T1000 (cell line): ENCODE results near the gene NDUFAF8.

Source experiments
- DNase-seq: peaks from one replicate; lab custom pipeline; 2025; ENCODE audit warnings: mixed read lengths; lab: John Stamatoyannopoulos, UW

The NDUFAF8 gene

DNA sequence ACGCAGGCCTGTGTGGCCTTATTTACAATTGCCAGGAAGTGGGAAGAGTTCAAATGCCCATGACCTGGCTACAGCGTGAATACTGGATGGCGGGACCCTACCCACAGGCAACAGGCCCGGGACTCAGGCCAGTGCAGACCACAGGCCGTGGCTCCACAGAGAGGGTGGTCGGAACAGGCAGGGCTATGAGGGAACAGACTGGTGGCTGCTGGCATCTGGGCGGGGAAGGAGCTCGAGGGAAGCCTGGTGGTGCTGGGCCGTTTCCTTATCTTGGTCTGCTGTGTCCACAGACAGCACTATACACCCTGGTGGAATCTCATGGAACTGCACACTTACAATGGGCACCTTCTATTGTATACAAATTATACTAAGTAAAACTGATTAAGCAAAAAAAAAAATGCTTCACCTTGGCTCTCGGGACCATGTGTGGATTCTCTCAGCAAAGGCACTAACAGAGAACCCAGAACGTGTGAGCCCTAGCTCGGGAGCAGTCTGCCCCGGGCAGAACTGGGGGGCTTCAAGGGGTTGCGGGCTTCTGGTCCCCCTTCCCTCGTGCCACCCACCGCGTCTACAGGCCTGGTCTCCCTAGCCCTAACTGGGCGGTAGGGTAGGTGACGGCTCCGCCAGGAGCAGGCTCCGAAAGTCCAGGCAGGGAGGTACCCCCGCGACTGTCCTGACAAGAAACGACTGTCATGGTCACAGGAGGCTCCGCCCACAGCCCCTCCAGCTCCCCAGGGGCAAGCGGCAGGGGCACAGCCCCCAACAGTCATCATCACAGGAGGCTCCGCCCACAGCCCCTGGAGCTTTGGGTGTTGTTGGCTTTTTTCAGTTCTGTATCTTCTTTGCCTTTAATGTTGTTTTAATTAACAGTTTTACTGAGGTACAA lies 38.2 kb upstream of the NDUFAF8 start:
- no peak for DNase-seq

DNA sequence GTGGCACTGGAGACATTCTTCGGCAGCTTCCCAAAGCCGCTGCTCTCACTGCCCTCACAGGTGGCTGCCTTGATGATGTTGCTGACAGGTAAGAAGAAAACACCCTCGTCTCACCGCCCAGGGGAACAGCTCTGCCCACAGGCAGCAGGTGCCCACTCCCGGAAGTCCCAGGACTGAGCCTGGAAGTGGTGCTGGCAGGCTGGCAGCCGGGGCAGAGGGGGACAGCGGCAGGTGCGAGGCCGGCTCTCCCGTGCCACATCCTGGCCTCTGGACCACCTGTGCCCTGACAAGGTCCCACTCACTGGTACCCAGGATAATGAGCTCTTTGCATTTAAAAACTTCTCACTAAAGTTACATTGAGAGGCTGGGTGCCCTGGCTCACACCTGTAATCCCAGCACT lies 36.8 kb upstream of the NDUFAF8 start:
- DNase-seq = no peak

DNA sequence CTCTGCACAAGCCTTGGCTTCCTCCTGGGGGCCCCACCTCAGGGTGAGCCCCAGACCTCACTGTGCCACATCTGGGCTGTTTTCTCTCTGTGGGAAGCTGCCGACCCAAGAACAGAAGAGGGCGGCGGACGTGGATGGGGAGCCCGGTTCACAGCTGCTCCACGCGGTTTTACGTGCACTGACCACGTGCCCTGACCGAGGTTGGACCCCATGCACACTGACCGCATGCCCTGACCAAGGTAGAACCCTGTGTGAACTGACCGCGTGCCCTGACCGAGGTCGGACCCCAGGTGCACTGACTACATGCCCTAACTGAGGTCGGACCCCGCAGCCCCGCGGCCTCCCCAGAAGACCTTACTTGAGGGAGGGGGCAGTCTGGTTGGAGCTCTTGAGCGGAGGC lies 36.0 kb upstream of the NDUFAF8 start:
- no peak for DNase-seq

- DNase-seq = no peak
Observed at GRCh38 chr17:81204578-81204977, 34.5 kb upstream of the NDUFAF8 start.

DNA sequence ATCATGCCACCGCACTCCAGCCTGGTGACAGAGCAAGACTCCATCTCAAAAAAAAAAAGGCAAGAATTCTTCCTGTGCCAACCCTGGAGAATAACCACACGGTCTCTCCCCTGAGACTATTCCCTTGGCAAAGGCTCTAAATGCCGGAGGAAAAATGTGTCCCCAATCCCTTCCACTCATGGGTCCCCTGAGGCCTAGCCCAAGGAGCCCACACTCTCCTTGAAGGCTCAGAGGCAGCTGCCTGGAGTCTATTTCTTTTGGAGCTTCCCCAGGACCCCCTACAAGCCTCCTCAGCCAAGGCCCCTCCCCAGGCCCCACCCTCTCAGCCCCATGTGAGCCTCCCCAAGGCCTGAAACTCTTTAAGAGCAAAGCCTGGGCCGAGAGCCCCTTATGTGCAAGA lies 33.0 kb upstream of the NDUFAF8 start:
- DNase-seq = no peak

DNA sequence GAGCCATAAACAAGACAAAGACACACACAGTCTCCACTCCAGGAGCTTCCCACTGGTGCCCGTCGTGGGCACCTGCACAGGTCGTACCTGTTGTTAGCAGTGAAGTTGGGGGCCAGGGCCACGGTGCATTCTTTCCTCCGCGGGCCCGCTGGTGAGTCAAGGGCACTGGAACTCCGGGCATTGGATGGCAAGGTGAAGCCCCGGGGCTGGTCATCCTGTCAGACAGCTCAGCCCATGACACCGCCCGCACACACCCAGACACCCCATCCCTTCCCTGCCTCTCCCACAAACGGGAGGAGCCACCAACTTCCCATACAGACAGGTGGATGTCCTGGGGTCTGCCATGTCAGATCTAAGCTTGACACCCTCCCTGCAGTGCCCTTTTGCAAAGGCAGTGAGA lies 32.5 kb upstream of the NDUFAF8 start:
- DNase-seq = no peak

- DNase-seq = no peak
Observed at GRCh38 chr17:81207610-81208581, 31.2 kb upstream of the NDUFAF8 start.

- DNase-seq = no peak
Observed at GRCh38 chr17:81208651-81209050, 30.5 kb upstream of the NDUFAF8 start.

GRCh38 chr17:81209141-81209540 lies 30.0 kb upstream of the NDUFAF8 start:
- DNase-seq = no peak

- DNase-seq = no peak
Observed at GRCh38 chr17:81210466-81210865, 28.7 kb upstream of the NDUFAF8 start.

- no peak for DNase-seq
Observed at GRCh38 chr17:81210868-81211267, 28.2 kb upstream of the NDUFAF8 start.

GRCh38 chr17:81212365-81212764 lies 26.8 kb upstream of the NDUFAF8 start:
- no peak for DNase-seq

DNA sequence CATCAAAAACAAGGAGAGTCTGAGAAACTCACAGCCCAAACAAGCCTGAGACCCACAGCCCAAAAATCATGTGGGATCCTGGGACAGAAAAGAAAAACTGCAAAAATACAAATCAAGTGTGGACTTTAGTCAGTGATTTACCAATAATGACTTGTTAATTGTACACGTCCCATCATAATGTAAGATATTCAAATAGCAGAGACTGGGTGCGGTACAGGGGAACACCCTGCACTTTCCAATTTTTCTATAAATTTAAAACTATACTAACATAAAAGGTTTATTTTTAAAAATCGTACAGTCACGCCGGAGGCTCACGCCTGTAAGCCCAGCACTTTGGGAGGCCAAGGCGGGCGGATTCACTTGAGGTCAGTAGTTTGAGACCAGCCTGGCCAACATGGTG lies 25.1 kb upstream of the NDUFAF8 start:
- no peak for DNase-seq

GRCh38 chr17:81217491-81217890 lies 21.6 kb upstream of the NDUFAF8 start:
- no peak for DNase-seq

GRCh38 chr17:81218459-81218858 lies 20.7 kb upstream of the NDUFAF8 start:
- no peak for DNase-seq

DNA sequence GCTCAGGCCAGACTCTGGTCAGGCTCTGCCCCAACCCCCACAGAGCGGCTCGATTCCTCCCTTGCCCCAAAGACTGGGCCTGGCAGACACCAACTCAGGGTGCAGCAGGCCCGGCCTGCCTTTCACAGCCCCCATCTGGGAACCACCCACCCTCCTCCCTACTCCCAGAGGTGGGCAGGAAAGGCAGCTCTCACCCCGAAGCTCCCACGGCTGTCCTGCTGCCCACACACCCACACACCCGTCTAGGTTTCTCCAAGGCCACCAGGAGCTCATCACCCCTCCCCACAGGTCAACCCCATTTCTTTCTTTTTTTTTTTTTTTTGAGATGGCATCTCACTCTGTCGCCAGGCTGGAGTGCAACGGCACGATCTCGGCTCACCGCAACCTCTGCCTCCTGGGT lies 20.1 kb upstream of the NDUFAF8 start:
- DNase-seq = no peak

DNA sequence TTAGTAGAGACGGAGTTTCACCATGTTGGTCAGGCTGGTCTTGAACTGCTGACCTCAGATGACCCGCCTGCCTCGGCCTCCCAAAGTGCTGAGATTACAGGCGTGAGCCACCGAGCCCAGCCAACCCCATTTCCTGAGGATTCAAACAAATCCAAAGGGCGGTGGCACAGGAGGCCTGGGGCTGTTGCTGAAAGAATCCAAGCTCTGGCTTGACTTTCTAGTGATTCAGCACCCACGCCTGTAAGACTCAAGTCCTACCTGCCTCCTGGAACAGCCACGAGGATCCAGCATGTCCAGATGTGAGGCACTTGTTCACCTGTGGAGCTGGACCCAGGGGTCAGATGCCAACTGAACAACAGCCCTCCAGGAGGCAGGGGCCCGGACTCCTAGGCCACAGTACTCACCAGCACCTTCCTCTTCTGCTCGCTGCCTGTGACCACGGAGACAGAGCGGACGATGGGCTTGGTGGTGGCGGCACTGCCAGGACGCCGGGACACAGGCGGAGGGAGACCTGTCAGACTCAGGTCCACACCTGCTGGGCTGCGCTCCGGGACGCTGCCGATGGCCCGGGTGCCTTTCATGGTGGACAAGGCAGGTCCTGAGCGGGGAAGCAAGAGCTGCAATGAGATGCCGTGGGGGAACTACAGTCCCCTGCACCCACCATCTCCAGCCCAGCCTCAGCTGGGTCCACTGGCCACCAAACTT lies 19.5 kb upstream of the NDUFAF8 start:
- no peak for DNase-seq

GRCh38 chr17:81221371-81221841 lies 17.7 kb upstream of the NDUFAF8 start:
- DNase-seq = no peak

DNA sequence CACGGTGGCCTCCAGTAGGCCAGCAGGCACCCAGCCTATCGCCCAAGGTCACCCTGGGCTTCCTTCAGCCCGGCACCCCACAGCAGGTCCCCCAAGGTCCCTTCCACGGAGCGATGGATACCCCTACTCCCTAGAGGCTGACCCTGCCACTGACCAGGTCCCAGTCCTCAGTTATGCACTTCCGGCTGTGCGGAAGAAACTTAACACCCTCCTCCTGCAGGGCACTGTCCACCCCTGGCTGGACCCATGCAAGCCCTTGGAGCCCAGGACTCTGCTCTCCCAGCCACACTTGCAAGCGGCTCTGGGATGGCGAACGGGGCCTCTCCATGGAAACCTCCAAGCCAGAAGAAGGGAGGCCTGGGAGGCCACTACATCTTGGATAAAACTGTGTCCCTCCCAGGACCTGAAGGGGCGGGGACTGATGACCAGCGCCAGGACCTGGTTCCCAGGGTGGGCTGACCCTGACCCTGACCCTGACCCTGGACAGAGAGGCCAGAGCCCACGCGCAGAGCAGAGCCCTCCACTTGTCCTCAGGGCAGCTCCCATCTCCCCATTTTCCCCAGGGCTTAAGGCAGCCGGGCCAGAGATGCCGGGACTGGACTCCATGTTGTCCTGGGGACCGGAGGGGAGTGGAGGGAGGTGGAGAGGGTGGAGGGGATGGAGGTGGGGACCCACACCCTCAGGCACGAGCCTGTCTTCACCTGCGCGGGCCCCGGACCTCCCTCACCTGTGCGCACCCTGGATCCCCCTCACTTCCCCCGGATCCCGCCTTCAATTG lies 17.1 kb upstream of the NDUFAF8 start:
- DNase-seq = no peak

GRCh38 chr17:81222620-81222905 lies 16.6 kb upstream of the NDUFAF8 start:
- DNase-seq = no peak

DNA sequence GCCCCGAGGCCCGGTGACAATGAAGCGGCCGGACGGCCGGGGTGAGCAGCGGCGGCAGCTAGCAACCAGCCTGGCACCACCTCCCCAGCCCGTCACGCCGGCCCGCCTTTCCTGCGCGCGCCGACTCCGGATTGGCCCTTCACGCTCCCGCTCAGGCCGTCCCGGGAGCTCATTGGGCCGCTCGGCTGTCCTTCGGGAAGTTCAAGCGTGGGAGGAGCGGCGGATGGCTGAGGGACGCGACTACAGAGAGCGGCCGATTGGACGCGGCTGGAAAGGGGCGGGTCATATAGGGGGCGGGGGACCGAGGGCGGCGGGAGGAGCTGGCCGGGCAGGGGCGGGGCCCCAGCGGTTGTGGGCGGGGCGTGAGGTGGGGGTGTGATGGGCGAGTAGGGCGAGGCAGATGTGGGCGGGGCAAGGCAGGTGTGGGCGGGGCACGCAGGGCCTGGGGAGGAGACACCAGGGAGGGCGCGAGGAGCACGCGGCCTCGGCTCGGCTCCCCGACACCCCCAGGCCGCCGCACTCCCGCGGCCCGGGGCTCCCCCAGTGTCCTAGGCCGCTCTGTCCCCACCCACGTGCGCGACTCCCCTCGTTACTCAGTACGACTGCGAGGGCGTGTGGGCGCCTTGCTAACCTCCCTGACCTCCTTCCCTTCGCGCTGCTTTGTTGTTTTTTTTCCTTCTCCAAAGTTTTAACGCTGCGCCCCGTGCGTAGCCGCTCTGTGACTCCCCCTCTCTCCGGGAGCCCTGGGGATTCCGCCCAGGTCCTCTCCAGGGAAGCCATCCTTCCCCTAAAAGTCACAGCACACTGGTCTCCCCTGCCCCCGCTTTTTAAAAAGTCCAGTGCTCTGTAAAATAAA lies 16.0 kb upstream of the NDUFAF8 start, which contains the start of gene CEP131:
Gene CEP131, minus strand, starts transcription at position 60 of the 856 bp plus-strand sequence. CDS start 2,909 bp downstream, outside the sequence.
- peak; percentile 98 for DNase-seq
